Midbrain (tissue), 1 donor: ENCODE results near the gene SLC25A48.
A peak's percentile ranks its signal among the peaks of the same experiment; 100 is the strongest.

Source experiments
- DNase-seq: peaks from one replicate; lab custom pipeline; 2025; lab: John Stamatoyannopoulos, UW

The SLC25A48 gene, protein sequence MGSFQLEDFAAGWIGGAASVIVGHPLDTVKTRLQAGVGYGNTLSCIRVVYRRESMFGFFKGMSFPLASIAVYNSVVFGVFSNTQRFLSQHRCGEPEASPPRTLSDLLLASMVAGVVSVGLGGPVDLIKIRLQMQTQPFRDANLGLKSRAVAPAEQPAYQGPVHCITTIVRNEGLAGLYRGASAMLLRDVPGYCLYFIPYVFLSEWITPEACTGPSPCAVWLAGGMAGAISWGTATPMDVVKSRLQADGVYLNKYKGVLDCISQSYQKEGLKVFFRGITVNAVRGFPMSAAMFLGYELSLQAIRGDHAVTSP

DNA sequence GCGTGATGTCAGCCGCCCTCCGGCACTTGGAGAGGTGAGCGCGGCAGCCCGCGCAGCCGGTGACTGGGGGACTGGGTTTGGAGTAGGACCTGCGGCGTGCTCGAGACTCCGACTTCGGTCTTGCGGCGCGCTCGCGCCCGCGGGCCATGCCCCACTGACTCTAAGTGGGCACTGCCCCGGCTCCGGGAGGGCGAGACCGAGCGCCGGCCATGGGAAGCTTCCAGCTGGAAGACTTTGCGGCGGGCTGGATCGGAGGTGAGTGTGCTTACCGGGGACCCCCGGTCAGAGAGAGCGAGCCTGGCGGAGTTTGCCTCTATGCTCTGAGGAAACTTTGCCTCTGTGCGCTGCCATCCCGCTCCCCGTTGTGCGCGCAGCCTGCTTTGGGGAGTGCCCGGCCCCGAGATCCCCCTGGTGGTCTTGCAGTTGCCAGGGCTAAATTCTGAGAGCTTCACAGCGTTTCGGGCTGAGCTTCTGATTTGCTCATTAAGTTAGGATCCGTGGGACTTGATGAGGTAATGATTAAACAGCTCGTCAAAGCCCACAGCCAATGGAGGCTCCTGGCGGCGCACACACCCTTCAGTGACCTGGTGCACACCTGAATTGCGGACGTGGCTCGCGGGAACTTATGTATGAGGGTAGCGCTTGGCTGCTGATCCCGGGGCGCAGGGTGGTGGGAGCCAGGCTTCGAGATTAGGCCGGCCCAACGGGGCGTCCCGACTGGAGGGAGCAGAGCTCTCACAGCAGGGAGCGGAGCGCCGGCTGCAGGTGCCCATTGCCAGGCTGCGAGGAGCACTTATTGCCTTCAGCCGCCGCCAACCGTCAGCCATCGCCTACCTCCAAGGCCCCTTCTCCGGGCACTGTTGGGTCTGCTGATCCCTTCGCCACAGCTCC, at the start of gene SLC25A48:
Gene SLC25A48 (plus strand): TSS at position 25 of the 891 bp plus-strand sequence. CDS start 185 bp downstream, at position 210.
- peak; percentile 71 for DNase-seq

GRCh38 chr5:135800656-135801055, 33.8 kb upstream of the SLC25A48 start:
- no peak for DNase-seq

GRCh38 chr5:135810188-135810943, 24.1 kb upstream of the SLC25A48 start:
- no peak for DNase-seq

GRCh38 chr5:135811007-135811406, 23.5 kb upstream of the SLC25A48 start:
- DNase-seq, result no peak

DNA sequence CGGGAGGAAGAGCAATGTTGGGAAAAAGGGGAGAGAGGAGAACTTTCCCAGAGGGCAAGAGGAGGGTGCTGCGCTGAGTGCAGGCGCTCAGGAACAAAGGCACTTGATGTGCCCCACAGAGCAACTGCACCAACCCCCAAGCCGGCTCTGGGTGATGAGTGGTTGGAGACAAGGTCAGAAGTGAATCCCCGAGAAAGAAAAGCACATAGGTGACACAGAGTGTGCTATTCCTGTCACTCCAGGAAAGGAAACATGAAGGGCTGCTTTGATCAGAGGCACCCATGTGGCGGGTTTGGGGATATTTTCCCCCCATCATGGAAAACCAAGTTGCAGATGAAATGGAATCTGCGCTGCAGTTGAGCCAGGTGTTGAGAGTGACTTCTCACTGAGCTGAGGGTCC, 20.7 kb upstream of the SLC25A48 start:
- no peak for DNase-seq

- DNase-seq, result no peak
Measured at GRCh38 chr5:135814316-135814715, 20.1 kb upstream of the SLC25A48 start.

- no peak for DNase-seq
Measured at GRCh38 chr5:135814812-135815211, 19.7 kb upstream of the SLC25A48 start.

GRCh38 chr5:135821061-135821801, 13.2 kb upstream of the SLC25A48 start:
- no peak for DNase-seq

DNA sequence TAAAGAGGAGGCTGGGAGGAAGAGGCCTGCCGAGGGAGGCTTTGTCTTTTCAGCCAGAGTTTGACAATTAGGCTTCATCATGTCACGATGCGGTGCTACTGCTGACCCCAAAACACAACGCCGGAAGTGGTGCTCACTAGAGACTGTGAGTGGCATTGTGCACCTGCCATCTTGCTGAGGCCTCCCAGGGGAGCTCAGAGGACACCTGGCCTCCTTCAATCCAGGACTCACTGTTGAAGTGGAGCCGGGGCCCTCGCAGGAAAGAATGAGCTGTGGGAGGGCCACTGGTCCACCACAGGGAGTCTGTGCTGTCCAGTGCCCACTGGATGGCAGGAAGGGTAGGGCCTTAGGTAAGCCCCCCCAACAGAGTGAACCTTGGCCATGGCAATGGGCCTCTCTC, 12.7 kb upstream of the SLC25A48 start:
- DNase-seq, result no peak

GRCh38 chr5:135822286-135822685, 12.2 kb upstream of the SLC25A48 start:
- DNase-seq, result no peak

- no peak for DNase-seq
Measured at GRCh38 chr5:135822959-135823358, 11.5 kb upstream of the SLC25A48 start.

- DNase-seq, result no peak
Measured at GRCh38 chr5:135823881-135824280, 10.6 kb upstream of the SLC25A48 start.

DNA sequence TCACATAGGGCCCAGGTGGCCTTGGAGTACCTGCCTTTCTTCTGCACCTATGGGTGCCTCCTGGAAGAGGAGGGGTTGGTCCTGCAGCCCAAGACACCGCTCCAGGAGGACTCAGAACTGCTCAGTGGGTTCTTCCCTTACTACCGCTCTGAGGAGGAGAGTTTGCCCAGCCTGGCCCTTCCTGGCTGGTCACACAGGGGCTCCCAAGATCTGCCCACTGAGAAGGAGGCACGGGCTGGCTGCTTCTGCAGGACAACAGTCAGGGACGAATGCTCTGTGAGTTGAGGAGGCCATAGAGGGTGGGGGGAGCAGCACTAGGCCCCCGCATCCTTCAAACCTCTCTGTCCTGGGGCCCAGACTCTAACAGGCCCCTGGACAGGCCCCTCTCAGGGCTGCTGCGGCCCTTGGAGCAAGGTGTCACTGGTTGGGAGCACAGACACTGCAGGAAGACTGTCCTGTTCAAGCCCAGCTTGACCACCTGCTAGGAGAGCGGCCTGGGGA, 9.9 kb upstream of the SLC25A48 start:
- DNase-seq, result no peak

DNA sequence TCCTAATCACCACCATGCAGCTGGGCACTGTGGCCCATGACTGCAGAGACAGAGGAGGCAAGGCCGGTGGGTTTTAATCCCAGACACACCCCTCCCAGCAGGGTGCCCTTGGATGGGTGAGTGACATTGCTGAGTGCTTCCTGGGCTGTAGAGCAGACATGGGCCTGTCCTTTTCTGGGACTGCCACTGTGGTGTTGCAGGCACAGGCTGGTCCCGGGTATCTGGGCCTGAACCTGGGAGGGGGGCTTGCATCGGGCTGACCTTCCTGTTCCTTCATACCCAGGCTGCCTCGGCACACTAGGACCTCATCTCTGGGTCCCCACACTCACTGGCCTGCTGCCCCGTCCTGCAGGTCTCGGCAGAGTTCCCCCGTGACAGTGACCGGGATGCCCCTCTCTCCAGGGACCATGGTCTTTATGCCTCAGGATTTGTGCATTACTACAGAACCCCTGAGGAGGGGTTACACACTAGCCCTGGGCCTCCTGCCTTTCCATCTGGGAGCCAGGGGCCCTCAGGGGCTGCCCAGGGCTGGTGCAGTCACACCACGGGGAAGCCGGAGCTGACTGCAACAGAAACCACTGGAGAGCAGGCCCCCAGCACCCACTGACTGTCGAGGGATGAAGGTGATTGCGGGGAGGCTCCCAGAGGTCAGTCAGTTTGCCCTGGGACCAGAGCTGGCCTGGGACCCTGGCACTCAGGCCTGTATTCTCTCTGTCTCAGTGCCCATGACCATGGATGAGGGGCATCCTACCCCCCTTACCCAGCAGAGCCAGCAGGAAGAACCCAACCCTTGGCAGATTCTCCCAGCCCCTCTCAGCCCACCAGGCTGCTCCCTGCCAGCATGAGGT, 8.9 kb upstream of the SLC25A48 start:
- DNase-seq, result no peak

- no peak for DNase-seq
Measured at GRCh38 chr5:135826221-135826525, 8.3 kb upstream of the SLC25A48 start.

- DNase-seq, result no peak
Measured at GRCh38 chr5:135826994-135827671, 7.3 kb upstream of the SLC25A48 start.

DNA sequence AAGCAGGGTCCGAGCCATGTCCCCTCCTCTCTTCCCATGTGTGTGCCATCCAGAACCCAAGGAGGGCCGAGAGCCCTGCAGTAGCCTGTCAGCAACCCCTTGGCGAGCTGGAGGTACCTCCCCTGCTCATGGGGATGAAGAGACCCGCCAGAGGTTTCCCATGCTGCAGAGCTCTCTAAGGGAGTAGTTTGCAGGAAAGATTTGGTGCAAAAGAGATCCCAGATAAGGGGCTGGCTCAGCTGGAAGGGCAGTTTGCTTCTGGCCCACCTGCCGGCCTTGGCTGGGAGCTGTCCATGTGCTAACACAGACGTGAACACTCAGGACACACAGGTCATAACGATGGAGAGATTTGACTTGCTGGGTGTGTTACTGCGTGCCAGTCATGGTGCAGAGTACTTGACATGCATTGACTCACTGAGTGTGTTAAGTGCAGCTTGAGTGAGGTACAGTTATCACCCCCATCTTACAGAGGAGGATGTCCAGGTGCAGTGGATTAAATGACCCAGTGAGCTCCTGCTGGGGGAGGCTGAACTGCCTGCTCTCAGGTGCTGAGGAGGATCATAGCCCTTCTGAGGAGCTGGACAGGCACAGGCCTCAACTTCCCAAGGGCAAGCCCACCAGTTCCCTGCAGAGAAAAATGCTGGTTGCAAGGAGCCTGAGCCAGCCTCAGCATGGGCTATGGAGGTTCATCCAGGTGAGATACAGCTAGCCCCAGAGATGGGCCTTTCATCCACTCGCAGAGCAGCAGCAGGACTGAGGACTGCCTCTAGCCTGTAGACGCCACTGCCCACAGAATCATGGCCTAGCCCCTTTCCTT, 6.3 kb upstream of the SLC25A48 start:
- DNase-seq, result no peak

DNA sequence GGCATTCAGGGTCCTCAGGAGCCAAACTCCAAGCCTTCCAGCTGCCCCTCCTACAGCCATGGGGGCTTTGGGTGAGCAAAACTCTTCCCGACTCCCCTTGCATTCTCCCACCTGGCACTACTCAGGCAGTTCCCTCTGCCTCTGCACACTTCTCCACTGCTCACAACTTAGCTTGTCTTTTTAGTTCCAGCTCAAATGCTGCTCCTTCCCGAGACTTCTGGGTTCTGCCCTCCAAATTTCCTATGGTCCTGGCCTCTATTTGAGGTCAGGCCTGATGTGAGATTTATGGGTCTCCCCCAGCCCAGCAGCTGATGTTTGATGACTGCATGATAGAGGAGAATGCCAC, 5.7 kb upstream of the SLC25A48 start:
- DNase-seq, result no peak

DNA sequence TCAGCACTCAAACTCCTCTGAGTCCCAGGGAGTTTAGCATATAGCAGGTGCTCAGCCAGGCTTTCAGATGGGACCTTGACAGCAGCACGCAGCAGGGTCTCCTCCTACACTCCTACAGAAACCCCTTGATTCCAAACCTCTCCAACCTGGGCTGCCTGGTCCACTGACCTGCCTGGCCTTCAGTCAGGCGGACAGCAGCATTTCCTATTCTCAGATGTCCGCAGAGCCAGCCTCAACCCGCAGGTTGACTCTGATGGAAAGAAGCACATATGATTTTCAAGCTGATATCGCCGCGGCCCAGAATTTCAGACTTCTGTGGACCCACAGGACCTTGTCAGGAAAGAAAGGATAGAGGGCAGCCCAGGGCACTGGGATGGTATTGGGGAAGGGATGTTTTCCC, 5.3 kb upstream of the SLC25A48 start:
- DNase-seq, result no peak
